Right ventricle myocardium inferior (tissue), 1 donor: ENCODE data around the gene GPR21. TPM values are rescaled to one million over a fixed set of nuclear protein-coding genes. Genes with fewer than 3 reads are reported as not detected.

ENCODE experiments used
- ATAC-seq: fragments of 200-7000 bp; cut with Tn5 transposase; one replicate; pipeline ENCODE4 v1.9.1; 2020; ENCODE audit warnings: mild to moderate bottlenecking, moderate library complexity
- DNase-seq: peaks from one replicate; pipeline ENCODE4 v3.0.0; 2021; ENCODE audit errors: missing footprints
- intact Hi-C: fragments of 100-400 bp; cut with DNase I; formaldehyde crosslinking; loops from one replicate; pipeline ENCODE4 v1.11.0; 2022
- total RNA-seq: library from RNA; stranded (reverse); fragmentation: NEBNext Ultra II Directional; extraction: Animal tissue kit (Norgen Biotek cat#: 25700); gene quantifications from one replicate; pipeline ENCODE4 v1.2.1, GENCODE V29; 2021
- donor health status: DM: no; HTN: yes; CAD: no; lungs with severe emphysema.

Gene GPR21
- total RNA-seq, 1 donor from 2014 or later: 0.49 TPM

DNA sequence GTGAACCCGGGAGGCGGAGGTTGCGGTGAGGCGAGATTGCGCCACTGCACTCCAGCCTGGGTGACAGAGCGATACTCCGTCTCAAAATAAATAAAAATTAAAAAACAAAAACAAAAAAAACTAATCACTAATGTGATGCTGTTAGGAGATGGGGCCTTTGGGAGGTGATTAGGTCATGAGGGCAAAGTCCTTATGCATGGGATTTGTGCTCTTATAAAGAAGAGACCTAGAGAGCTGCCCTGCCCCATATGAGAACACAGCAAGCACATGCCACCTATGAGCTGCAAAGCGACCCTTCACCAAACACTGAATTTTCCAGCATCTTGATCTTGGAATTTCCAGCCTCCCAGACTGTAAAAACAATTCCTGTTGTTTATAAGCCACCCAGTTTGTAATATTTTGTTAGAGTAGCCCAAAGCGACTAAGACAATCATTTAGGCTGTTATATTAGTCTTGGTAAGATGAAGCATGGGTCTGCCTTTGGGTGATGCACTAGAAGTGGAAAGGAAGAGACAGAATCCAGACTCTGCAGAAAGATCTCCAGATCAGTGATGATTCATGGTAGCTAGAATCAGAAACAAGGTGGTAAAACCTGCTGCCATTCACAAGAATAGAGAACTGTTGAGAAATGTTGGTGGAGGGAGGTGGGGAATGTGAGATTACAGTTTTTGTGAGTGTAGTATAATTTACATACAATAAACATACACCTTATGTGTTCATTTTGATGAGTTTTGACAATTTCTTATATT lies 26.2 kb downstream of the GPR21 start:
- ATAC-seq (no peak), DNase-seq (no peak)
- intact Hi-C loops: no loop called here

DNA sequence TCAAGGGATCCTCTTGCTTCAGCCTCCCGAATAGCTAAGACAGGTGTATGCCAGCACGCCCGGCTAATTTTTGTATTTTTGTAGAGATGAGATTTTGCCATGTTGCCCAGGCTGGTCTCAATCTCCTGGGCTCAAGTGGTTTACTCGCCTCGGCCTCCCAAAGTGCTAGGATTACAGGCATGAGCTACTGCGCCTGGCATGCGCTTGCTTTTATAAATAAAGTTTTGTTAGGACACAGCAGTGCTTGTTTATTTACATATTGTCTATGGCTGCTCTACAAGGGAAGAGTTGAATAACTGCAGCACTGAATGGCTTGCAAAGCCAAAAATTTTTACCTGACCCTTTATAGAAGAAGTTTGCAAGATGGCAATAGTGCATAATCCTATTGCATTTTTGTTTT lies 27.7 kb downstream of the GPR21 start:
- intact Hi-C loops: no loop called here
- ATAC-seq (no peak), DNase-seq (no peak)

DNA sequence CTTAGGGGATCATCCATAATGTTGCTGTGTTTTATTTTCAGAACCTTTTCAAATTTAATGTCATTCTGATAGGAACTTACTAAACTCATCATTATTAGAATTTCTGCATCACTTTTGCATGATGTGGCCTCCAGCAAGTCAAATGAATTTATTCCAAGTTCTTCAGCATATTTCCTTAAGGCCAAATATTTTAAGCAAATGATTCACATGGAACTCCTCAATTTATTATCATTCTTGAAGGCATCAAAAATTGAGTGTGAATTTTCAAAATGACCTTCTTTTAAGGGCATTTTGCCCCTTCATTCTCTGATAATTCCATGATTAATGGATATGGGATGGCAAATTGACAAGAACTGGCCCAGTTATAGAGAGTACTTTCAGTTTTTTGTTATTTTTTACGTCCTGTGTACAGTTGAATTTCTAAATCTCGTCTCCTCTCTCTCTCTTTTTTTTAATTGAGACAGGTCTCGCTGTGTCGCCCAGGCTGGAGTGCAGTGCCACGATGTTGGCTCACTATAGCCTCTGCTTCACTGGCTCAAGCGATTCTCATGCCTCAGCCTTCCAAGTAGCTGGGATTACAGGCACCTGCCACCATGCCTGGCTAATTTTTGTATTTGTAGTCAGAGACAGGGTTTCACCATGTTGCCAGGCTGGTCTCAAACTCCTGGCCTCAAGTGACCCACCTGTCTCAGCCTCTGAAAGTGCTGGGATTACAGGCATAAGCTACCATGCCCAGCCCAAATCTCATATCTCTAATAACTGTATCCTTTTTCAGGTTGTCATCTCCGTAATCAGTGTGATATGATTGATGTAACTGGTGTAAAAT lies 29.1 kb downstream of the GPR21 start:
- DNase-seq (no peak), ATAC-seq (no peak)
- intact Hi-C loops: no loop called here

GRCh38 chr9:123063177-123063598 lies 29.7 kb downstream of the GPR21 start:
- ATAC-seq: no peak
- intact Hi-C loops: no loop called here
- no peak for DNase-seq

DNA sequence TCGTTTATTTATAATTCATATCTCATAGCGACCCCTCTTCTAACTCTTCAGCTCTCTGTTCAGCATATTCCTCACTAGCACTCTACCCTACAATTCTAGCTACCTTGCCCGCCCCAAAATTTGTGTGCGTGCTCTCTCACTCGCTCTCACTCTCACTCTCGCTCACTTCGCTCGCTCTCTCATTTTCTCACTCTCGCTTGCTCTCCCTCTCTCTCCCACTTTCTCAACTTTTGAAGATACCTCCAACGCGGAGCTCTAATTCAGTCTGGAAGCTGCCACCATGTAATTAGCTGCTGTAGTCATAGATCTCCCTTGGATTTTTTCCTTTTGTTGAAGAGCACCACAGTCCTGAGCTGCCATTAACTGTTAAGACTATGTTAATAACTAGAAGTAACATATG lies 30.4 kb downstream of the GPR21 start:
- intact Hi-C loops: no loop called here
- ATAC-seq: no peak

DNA sequence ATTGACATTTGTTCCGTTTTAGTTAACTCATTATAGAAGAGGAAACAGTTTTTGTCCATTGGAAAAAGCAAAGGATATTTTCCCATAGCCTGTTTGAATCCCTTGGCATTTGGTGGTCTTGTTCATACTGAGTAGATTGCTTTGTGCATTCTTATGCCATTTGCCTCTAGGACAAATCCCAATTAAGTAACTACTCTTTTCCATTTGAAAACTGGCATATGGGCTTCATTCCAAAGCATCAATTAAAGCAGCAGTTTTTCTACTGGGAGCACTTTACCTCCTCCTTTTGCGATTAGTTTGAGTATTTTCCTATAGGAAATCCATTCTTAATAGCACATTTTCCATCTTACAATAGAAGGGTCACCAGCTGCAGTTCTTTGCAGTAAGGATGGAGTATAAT lies 31.2 kb downstream of the GPR21 start:
- ATAC-seq (no peak), DNase-seq (no peak)
- intact Hi-C loops: no loop called here

More for the DNA sequence above, 30.4 kb downstream of the GPR21 start:
- DNase-seq: no peak

GRCh38 chr9:123065196-123065595 lies 31.7 kb downstream of the GPR21 start:
- intact Hi-C loops: no loop called here
- ATAC-seq: no peak

DNA sequence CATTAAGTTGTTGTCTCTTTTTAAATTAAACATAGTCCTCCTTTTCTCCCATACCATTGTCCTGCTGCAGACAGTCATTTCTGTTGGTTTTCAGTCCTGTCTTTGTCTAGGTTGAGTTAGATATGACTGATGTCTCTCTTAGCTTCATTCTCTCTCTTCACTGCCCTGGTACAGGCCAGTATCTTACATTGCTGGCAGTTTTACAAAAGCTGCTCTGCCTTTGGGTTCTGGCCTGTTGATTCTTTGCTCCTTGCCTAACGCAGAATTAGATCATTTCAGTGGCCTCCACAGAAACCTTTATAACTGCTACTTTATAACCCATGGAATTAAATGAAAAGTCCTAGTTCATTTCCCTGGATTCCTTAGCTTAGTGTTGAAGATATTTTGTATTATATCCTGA lies 33.7 kb downstream of the GPR21 start:
- intact Hi-C loops: no loop called here
- no peak for DNase-seq
- no peak for ATAC-seq

More at GRCh38 chr9:123065196-123065595, 31.7 kb downstream of the GPR21 start:
- no peak for DNase-seq

DNA sequence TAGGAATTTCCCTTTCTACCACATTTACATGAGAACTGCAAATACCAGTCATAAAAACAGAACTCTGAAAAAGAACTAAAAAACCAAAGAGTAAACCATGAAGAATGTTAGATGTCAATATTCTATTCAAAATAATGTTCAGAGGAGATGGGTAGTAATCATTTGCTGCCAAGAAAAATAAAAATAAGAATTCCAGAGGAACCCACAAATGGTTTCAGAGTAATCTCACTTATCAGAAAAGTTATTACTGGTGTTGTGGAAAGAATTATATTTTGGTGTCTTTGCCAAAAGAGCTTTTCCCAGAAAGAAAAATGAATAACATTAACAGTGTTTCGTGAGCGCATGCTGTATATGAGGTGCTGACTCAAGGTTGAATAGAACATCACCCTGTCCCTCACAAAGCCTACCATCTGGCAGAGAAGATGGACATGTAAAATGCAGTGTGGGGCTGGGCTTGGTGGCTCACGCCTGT lies 35.6 kb downstream of the GPR21 start:
- intact Hi-C loops: no loop called here
- no peak for ATAC-seq

DNA sequence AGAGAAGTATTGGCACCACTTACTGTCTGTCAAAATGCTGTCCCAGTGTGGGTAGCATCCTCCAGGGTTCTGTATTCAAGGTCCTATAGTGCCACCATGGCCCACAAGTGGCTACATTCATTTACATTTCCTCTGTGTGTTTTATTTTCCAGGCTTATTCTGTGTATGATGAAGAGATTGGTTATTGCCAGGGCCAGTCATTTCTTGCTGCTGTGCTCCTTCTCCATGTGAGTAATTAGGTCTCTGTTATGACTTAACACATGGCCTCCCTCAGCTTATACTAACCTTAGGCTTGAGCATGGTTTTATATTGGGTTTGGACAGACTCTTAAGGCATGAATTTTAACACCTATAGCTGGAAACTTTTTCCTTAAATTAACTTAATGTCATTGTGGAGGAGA lies 36.7 kb downstream of the GPR21 start:
- intact Hi-C loops: no loop called here
- DNase-seq (no peak), ATAC-seq (no peak)

More for the DNA sequence above, 35.6 kb downstream of the GPR21 start:
- DNase-seq: no peak

GRCh38 chr9:123072407-123072995 lies 39.0 kb downstream of the GPR21 start:
- no peak for ATAC-seq
- intact Hi-C loops: no loop called here
- no peak for DNase-seq

- intact Hi-C loops: no loop called here
- no peak for ATAC-seq
Measured at GRCh38 chr9:123073441-123073840, 40.0 kb downstream of the GPR21 start.

DNA sequence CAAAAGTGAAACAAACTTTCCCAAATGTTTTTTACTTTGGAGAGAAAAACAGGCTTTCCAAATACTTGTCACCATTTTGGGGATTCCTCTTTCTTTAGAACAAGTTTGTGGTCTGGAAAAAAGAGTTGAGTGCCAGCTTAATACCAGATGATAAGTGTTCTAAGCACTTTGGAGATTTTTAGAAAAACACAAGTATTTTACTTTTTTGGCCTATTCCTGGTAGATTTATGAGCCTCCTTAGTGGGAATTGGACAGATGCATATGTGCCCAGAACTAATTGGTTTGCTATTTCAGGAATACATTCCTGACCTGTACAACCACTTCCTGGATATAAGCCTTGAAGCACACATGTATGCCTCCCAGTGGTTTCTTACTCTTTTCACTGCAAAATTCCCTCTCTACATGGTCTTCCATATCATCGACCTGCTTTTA lies 40.5 kb downstream of the GPR21 start:
- ATAC-seq: no peak
- intact Hi-C loops: no loop called here
- DNase-seq: no peak

More at GRCh38 chr9:123073441-123073840, 40.0 kb downstream of the GPR21 start:
- no peak for DNase-seq

DNA sequence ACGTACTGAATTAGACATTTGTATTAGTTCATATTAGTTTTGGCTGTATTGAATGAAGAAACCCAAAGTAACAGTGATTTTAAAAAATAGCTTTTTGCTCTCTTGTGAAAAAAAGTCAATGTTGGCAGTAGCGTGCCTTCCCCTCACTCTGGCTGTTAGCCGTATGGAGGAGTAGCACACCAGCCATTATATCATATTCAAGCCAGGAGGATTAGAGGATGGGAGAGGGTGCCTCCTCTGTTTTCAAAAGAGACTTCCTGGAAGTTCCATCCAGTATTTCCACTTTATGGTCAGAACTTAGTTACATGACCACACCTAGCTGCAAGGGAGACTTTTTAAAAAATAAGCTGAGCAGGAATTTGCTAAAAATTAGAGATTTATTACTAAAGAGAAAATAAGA lies 41.2 kb downstream of the GPR21 start:
- intact Hi-C loops: no loop called here
- DNase-seq: no peak
- ATAC-seq: no peak

- DNase-seq (no peak), ATAC-seq (no peak)
- intact Hi-C loops: loop anchor here (5.0 to 10.0 kb wide), 2 partner anchors 144 to 272 kb away; no protein-coding TSS in a partner anchor
Measured at GRCh38 chr9:123080444-123080843, 47.0 kb downstream of the GPR21 start.

DNA sequence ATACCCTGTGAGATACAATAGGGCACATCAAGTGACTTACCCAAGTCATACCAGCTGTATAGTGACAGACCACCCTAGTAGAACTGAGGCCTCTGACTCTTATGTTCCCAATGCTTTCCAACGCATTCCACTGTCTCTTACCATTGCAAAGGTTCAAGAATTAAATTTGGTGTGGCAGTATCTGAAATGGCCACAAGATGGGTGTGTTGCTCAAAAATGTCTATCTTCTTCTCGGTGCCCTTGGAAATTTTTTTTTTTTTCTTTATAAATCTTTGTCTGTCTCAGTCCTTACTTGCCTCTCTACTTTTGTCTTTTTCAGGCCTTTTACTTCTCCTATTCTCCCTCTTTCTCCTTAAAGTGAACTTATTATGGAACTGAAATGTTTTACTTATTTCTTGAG lies 48.4 kb downstream of the GPR21 start:
- DNase-seq (no peak), ATAC-seq (no peak)
- intact Hi-C loops: loop anchor here (5.0 to 10.0 kb wide), 2 partner anchors 143 to 270 kb away; no protein-coding TSS in a partner anchor

DNA sequence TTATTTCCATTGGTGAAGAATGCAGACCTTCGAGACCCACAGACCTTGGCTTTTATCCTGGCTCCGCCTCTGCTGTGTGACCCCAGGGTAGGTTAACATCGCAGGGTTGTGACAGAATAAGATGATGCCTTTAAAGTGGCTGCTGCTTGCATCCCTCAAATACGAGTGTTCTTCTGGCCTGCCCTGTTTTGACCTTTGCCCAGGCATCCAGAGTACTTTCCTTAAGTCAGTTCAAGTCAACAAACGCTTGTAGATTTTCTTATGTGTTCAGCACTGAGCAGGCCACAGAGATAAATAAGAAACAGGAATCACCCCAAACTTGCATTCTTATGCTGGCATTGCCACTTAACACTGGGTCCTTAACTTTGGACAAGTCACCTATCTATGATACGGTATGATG lies 50.2 kb downstream of the GPR21 start:
- ATAC-seq (no peak), DNase-seq (no peak)
- intact Hi-C loops: loop anchor here (5.0 to 10.0 kb wide), 2 partner anchors 141 to 269 kb away; no protein-coding TSS in a partner anchor

- no peak for ATAC-seq
Measured at GRCh38 chr9:123084256-123084655, 50.8 kb downstream of the GPR21 start.

More at GRCh38 chr9:123084256-123084655, 50.8 kb downstream of the GPR21 start:
- intact Hi-C loops: loop anchor here (5.0 to 10.0 kb wide), 2 partner anchors 141 to 268 kb away; no protein-coding TSS in a partner anchor
- no peak for DNase-seq
